ENCODE measurements around the gene PRKCSH. TPM values are rescaled to one million over a fixed set of nuclear protein-coding genes. Genes with fewer than 3 reads are reported as not detected.

Gene PRKCSH
- total RNA-seq, 1 donor from 2014 or later: 79.1 TPM

- no peaks in the 10 kb centered on the region for H3K27me3 ChIP-seq
- no peak overlapping the region for H3K4me3 ChIP-seq
- DNase-seq (ENCODE audit: extremely low spot score in 2 of 2): no peak
- peaks cover 0 to 61% of the 10 kb centered on the region in 2 donors for H3K36me3 ChIP-seq
- H3K9me3 ChIP-seq: no peaks in the 10 kb centered on the region
- TF ChIP-seq CTCF (IDR thresholded peaks at IDR 0.05): no peak
- TF ChIP-seq POLR2AphosphoS5 (IDR thresholded peaks at IDR 0.05; ENCODE audit: insufficient read depth in 1 of 2, low read depth in 1 of 2): no peak
- no peaks in the 10 kb centered on the region for H3K4me1 ChIP-seq
- intact Hi-C loops (cut with DNase I): loop anchor here (10.0 kb wide), 1 partner anchor 413 kb away; no protein-coding TSS in a partner anchor
- H3K27ac ChIP-seq: no peak overlapping the region
Observed at GRCh38 chr19:11447347-11448262, 12.2 kb downstream of the PRKCSH start.

GRCh38 chr19:11448410-11448809 lies 13.0 kb downstream of the PRKCSH start:
- no peak overlapping the region for H3K27ac ChIP-seq
- H3K4me1 ChIP-seq: no peaks in the 10 kb centered on the region
- H3K4me3 ChIP-seq: no peak overlapping the region
- intact Hi-C loops (cut with DNase I): loop anchor here (10.0 kb wide), 1 partner anchor 414 kb away; no protein-coding TSS in a partner anchor
- H3K9me3 ChIP-seq: no peaks in the 10 kb centered on the region
- DNase-seq (ENCODE audit: extremely low spot score in 2 of 2): no peak
- H3K36me3 ChIP-seq: peaks cover 0 to 55% of the 10 kb centered on the region in 2 donors
- TF ChIP-seq POLR2AphosphoS5 (IDR thresholded peaks at IDR 0.05; ENCODE audit: insufficient read depth in 1 of 2, low read depth in 1 of 2): no peak
- no peak for TF ChIP-seq POLR2A (IDR thresholded peaks at IDR 0.05)
- TF ChIP-seq CTCF (IDR thresholded peaks at IDR 0.05): no peak
- H3K27me3 ChIP-seq: no peaks in the 10 kb centered on the region

- no peak for TF ChIP-seq POLR2A (IDR thresholded peaks at IDR 0.05)
- TF ChIP-seq POLR2AphosphoS5 (IDR thresholded peaks at IDR 0.05; ENCODE audit: insufficient read depth in 1 of 2, low read depth in 1 of 2): no peak
- no peak for TF ChIP-seq CTCF (IDR thresholded peaks at IDR 0.05)
- Histone ChIP-seq H3K27me3 (no peaks in the 10 kb centered on the region), H3K4me3 (no peak overlapping the region), H3K27ac (no peak overlapping the region), H3K9me3 (no peaks in the 10 kb centered on the region), H3K4me1 (no peaks in the 10 kb centered on the region), H3K36me3 (peaks cover 0 to 49% of the 10 kb centered on the region in 2 donors)
- intact Hi-C loops (cut with DNase I): loop anchor here (10.0 kb wide), 1 partner anchor 414 kb away; no protein-coding TSS in a partner anchor
- no peak for DNase-seq (ENCODE audit: extremely low spot score in 2 of 2)
Observed at GRCh38 chr19:11448923-11449554, 13.6 kb downstream of the PRKCSH start.

GRCh38 chr19:11450570-11451326 lies 15.3 kb downstream of the PRKCSH start:
- TF ChIP-seq POLR2AphosphoS5 (IDR thresholded peaks at IDR 0.05; ENCODE audit: insufficient read depth in 1 of 2, low read depth in 1 of 2) (no peak), CTCF (IDR thresholded peaks at IDR 0.05) (no peak), POLR2A (IDR thresholded peaks at IDR 0.05) (no peak)
- intact Hi-C loops (cut with DNase I): loop anchor here (10.0 kb wide), 1 partner anchor 156 kb away; the partner anchor contains the start of gene TSPAN16
- Histone ChIP-seq H3K4me3 (no peak overlapping the region), H3K9me3 (no peaks in the 10 kb centered on the region), H3K27me3 (no peaks in the 10 kb centered on the region), H3K4me1 (no peaks in the 10 kb centered on the region), H3K36me3 (peaks cover 0 to 34% of the 10 kb centered on the region in 2 donors), H3K27ac (no peak overlapping the region)
- DNase-seq (ENCODE audit: extremely low spot score in 2 of 2): no peak

Data from vagina (tissue), 2 donors.